HG03442 (cell line): ENCODE measurements around the gene SV2B.

Source experiments
- ATAC-seq: cut with Tn5 transposase; IDR thresholded peaks from one replicate; pipeline ENCODE4 v1.9.1; 2021; ENCODE audit warnings: mild to moderate bottlenecking, moderate library complexity; ENCODE audit not compliant: unreplicated experiment

SV2B gene

DNA sequence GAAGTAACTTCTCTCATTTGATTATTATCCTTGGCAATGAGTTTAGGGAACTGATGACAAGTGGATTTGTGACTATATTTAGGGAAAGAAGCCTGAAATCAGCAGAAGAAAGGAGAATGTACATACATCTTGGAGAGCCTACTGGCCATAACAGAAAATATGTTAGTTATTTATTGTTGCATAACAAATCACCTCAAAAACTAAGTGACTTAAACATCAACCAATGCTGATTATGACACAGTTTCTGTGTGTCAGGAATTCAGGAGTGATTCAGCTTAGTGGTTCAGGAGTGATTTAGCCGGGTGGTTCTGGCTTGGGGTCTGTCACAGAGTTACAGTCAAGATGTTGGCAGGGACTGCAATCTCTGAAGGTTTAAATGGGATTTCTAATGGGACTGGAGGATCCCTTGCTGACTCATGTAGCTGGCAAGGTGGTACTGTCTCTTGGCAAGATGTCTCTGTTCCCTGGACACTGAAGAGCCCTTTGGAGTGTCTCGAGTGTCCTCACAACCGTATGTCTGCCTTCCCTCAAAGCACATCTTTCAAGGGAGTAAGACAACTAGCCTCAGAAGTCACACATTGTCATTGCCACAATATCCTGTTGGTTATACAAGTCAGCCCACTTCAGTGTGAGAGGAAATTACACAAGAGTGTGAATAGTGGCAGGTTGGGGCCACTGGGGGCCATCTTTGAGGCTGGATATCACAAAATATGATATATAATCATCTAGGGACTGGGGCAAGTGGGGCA lies 248.9 kb downstream of the SV2B start:
- ATAC-seq, result no peak
